Vagina (tissue), 2 donors: Measurements from ENCODE around the gene SLC1A3.

Experiments used
- POLR2A ChIP-seq, 2 donors: fragments of 450-650 bp; IDR thresholded peaks; one replicate each; pipeline ENCODE4 v1.6.1; 2017; ENCODE audit warnings: antibody characterized with exemption in 2 of 2, mild to moderate bottlenecking in 2 of 2, moderate library complexity in 2 of 2
- POLR2AphosphoS5 ChIP-seq, 2 donors: sonication (generic); formaldehyde crosslinking; IDR thresholded peaks; one replicate each; pipeline ENCODE4 v1.9.0; 2017; ENCODE audit warnings: antibody characterized with exemption in 2 of 2, mild to moderate bottlenecking in 2 of 2, low read depth in 1 of 2; ENCODE audit not compliant: insufficient read depth in 1 of 2

- no peak for TF ChIP-seq POLR2A (IDR thresholded peaks at IDR 0.05)
- TF ChIP-seq POLR2AphosphoS5 (IDR thresholded peaks at IDR 0.05; ENCODE audit: insufficient read depth in 1 of 2, low read depth in 1 of 2): no peak
These were observed 8.4 kb upstream of the SLC1A3 start for GRCh38 chr5:36598045-36598444.
